HG03442 (cell line): ENCODE results near the gene FOXC2.

Experiments used
- ATAC-seq: cut with Tn5 transposase; IDR thresholded peaks from one replicate; pipeline ENCODE4 v1.9.1; 2021; ENCODE audit warnings: mild to moderate bottlenecking, moderate library complexity; ENCODE audit not compliant: unreplicated experiment

Gene FOXC2

DNA sequence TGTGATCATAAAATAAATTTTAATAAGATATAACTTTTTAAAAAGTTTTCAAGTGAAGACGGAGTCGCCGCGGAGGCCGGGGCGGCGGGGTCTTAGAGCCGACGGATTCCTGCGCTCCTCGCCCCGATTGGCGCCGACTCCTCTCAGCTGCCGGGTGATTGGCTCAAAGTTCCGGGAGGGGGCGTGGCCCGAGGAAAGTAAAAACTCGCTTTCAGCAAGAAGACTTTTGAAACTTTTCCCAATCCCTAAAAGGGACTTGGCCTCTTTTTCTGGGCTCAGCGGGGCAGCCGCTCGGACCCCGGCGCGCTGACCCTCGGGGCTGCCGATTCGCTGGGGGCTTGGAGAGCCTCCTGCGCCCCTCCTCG lies at the start of gene FOXC2:
FOXC2 (plus strand) TSS at position 229 of the 365 bp plus-strand sequence. CDS start 507 bp downstream, outside the sequence.
- ATAC-seq, result no peak

- ATAC-seq, result no peak
These were observed 49.6 kb upstream of the FOXC2 start for GRCh38 chr16:86517033-86517432.

DNA sequence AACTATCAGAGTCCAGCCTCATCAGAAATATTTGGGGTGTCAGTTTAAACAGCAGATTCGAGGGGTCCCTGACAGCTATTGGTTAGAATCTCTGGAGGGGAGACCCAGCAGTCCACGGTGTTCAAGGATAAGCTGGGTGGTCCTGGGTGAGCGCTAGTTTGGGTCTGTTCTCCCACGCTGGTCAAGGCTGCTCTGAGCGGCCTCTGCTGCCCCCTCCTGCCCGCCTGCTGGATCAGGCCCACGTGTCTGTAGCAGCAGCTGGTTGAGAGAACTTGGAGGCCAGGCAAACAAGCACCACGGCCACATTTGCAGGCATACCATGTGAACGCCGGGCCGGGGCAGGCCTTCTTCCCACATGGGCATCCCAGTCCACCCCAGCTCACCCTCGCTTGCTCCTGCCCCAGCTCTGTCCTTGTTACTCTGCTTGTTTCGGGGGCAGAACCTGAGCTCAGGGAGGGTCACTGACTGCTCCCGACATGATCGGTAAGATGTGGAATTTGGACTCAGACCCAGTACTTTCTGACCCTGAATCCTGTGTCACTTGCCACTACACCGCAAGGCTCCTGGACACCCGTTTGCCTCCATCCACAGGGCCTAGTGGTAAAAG lies 48.9 kb upstream of the FOXC2 start:
- ATAC-seq, result no peak

DNA sequence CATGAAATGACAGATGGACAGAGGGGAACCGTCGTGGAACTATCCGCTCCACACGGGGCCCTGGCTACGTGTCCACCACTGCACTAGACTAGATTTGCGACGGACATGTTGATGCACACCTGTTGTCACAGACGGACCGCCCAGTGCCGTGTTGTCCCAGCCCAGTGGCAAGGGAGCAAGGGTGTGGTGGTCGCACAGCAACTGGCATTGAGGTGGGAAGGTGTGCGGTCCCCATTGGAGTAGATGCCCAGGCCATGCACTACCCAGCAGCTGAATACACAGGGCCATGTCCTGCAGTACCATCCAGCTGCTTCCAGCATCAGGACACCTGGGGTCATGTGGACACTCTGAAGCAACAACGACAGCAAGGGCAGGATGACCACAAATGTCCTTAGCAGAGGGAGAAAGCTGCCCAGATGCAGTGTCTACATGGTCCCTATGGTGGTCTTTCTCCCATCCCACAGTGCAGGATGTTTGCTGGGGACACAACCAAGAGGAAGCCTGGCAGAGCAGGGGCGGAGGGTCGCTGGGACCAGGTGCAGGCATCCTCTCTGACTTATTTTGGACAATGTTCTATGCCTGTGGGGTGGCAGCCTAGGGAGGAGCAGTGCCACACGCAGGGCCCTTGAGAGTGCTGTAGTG lies 47.5 kb upstream of the FOXC2 start:
- ATAC-seq, result no peak

DNA sequence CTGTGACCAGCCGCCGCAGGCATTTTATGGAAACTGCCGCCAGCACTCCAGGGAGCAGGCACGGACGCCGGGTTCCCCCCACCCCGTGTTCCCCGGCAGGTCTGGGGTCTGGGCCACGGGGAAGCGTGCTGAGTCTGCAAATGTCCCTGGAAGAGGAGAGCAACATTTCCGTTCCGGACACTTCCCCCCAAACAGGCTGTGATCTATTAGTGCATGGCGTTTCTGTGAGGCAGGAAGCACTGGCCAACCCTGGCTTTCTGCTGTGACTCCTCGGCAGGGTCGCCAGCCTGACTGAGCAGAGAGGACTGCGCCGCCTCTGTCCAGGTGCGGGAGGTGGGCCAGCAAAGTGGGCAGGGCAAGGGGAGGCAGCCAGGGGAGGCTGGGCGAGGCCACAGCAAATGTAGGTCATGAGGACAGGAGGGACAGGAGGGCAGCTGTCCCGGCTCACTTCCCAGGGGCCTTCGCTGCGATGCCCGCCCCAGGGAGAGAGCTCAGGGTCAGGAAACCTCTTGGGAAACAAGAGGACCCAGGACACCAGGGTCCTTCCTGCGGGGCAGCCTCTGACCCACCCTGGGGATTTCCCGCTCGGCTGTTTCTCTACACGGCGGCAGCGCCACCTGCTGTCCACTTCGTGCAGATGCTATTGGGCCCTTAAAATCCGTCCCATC lies 46.8 kb upstream of the FOXC2 start:
- ATAC-seq, result no peak

GRCh38 chr16:86520317-86521210 lies 46.1 kb upstream of the FOXC2 start:
- no peak for ATAC-seq

- ATAC-seq, result no peak
These were observed 45.1 kb upstream of the FOXC2 start for GRCh38 chr16:86521236-86522197.

GRCh38 chr16:86522634-86523033 lies 44.0 kb upstream of the FOXC2 start:
- no peak for ATAC-seq

- no peak for ATAC-seq
These were observed 43.4 kb upstream of the FOXC2 start for GRCh38 chr16:86523166-86523740.

- ATAC-seq, result no peak
These were observed 42.6 kb upstream of the FOXC2 start for GRCh38 chr16:86524029-86524428.

- ATAC-seq, result no peak
These were observed 40.9 kb upstream of the FOXC2 start for GRCh38 chr16:86525696-86526095.

DNA sequence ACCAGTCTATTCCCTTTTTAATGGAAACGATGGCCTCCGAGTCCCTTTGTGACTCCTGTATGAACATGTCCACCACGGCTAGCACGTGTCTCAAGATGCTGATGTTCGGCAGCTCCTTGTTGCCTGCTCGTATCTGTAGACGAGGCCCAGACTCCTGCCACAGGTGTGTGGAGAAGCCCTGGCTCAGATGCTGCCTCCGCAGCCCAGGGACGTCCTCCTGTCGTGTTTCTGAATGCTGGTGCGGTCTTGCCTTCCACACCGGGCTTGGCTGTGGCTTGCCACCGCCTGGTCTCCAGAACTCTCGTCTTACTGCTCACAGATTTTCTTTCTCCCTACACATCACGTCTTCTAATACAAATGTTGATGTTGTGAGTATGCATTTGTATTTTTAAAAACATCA lies 39.3 kb upstream of the FOXC2 start:
- no peak for ATAC-seq

DNA sequence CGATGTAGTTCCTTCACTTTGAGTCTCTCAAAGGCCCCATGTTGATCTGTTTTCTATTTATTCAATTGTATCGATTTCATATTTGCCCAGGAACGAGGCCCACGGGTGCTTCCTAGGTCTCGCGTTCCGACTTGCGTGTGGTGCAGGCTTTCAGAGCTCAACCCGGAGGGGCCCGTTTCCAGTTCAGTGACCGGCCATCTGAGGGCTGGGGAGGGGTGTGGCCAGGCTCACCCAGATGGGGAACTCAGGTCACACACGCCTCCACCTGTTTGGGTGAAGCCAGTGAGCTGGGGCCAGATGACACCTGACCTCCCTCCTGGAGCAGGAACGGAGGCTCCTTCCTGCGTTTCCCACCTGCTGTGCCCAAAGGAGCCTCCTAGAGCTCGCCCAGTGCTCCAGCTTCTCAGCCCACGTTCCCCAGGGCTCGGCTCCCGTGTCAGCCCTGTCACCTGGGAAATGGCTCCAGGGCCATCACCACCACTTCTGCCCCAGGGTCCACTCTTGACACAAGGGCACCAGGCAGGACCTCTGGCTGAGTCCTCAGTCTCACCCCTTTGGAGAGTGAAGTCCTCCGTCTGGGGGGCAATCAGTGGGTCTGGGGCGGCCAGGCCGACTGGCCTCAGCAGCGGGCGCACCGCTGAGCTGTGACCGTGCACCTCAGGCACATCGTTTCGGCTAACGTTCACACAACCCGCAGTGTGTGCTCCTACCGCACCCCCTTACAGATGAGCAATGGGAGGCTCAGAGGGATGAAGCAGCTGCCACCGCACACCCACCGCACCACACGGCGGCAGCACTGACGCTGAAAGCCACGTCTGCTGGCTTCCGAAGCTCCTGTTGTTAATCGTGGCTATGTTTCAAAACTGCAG lies 38.3 kb upstream of the FOXC2 start:
- no peak for ATAC-seq

- ATAC-seq, result no peak
These were observed 37.5 kb upstream of the FOXC2 start for GRCh38 chr16:86529160-86529559.

DNA sequence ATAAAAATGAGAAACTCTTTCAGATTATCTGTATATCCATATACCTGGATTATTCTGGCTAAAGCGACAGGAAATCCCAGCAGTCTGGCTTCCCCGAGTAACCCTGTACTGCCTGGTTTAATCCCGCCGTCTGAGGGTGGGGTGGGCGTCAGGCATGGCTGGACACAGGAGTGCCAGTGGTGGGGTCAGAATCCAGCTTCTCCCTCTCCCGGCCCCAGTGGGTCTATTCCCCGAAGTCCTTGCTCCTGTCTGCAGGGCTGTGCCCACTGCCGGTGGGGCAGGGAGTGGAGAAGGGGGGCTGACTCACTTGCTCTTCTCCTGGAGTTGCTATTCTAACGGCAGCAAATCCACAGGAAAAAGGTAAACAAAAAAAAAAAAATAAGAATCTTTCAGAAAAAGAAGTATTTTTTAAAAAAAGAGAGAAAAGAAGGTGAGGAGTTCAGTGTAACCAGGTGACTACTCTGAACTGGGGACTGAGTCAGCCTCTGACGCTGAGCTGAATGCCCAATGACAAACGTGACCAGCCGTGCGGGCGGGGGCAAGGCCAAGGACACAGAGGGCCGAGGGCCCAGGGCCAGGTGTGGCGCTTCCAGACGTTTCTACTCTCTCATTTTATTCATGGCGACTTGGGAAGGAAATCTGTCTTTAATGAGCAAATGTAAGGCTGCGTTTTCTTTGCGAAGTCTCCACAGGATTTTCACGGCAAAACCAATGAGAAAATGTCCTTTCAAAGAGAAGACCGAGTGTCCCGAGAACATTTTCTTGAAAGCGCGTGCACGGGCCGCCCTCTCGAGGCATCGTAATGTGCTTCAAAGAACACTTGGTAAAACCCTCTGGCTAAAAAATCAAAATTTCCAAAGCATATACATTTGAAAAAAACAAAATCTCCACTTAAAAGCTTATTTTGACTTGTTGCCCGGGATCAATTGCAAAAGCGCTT lies 36.1 kb upstream of the FOXC2 start:
- ATAC-seq, result no peak

DNA sequence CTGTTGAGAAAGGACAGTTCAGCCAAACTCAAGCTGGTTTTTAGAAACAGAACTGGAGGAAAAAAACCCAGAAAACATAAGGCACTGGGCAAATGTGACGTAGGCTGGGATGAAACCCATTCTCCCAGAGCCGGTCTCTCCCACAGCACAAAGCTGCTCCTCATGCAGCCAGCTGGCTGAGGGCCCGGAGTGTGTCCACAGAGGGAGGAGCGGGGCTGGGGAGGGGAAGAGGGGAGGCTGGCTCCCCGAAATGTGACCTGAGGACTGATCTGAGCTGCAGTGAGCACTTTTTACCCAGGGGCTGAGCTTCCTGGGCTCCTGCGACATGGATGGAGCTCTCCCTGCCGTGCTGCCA lies 35.5 kb upstream of the FOXC2 start:
- ATAC-seq, result no peak

- ATAC-seq, result no peak
These were observed 34.7 kb upstream of the FOXC2 start for GRCh38 chr16:86531641-86532525.
